ENCODE measurements around the gene COBLL1. TPM values are rescaled to one million over a fixed set of nuclear protein-coding genes. Genes with fewer than 3 reads are reported as not detected.

COBLL1 gene
- total and polyA plus RNA-seq, 3 donors from 2014 or later = 5.4 to 17.3 (median 14.5) TPM

DNA sequence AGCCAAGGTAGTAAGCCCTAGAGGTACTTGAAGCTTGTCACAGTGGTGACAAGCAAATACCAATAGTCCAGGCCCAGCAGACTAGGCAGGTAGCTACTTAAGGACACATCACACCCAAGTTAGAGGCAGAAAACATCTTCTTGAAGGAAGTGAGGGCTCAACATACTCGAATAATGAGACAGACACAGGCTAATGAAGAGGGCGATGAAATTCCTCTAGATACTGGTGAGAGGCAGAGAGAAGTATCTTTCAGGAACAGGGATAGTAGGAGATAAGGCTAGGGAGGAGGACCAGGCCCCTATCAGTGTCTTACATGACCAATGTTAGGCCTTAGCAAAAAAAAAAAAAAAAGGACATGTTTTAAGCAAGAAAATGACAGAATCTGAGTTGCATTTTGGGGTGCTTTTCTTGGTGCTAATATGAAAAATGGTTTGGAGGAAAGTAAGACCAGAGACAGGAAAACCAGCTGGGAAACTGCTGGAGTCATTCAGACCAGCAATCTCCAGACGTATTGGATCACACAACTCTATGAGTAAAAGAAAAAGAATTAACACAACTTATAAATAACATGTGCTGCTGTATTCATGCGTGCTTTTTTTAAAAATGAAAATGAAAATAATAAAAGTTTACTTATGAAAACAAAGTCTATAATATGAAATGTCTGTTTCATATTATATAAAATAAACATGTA is 37.7 kb downstream of the COBLL1 start:
- no peak for DNase-seq
- H3K27me3 ChIP-seq = no peaks in the 10 kb centered on the region
- H3K27ac ChIP-seq = no peak overlapping the region
- no peaks in the 10 kb centered on the region for H3K36me3 ChIP-seq (ENCODE audit: low read depth, missing control alignments)
- no peaks in the 10 kb centered on the region for H3K9me3 ChIP-seq
- intact Hi-C loops (cut with DNase I; ENCODE audit: low total_unique reads) = no loop called here
- no peak for TF ChIP-seq POLR2A (IDR thresholded peaks at IDR 0.05)
- TF ChIP-seq, protein P1, sequence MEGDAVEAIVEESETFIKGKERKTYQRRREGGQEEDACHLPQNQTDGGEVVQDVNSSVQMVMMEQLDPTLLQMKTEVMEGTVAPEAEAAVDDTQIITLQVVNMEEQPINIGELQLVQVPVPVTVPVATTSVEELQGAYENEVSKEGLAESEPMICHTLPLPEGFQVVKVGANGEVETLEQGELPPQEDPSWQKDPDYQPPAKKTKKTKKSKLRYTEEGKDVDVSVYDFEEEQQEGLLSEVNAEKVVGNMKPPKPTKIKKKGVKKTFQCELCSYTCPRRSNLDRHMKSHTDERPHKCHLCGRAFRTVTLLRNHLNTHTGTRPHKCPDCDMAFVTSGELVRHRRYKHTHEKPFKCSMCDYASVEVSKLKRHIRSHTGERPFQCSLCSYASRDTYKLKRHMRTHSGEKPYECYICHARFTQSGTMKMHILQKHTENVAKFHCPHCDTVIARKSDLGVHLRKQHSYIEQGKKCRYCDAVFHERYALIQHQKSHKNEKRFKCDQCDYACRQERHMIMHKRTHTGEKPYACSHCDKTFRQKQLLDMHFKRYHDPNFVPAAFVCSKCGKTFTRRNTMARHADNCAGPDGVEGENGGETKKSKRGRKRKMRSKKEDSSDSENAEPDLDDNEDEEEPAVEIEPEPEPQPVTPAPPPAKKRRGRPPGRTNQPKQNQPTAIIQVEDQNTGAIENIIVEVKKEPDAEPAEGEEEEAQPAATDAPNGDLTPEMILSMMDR (IDR thresholded peaks at IDR 0.05) = no peak
- 72 to 73% methylated on average over 4 of the region's 4 CpGs for WGBS, 2 donors
- H3K4me1 ChIP-seq = no peaks in the 10 kb centered on the region
- H3K4me3 ChIP-seq = no peak overlapping the region

DNA sequence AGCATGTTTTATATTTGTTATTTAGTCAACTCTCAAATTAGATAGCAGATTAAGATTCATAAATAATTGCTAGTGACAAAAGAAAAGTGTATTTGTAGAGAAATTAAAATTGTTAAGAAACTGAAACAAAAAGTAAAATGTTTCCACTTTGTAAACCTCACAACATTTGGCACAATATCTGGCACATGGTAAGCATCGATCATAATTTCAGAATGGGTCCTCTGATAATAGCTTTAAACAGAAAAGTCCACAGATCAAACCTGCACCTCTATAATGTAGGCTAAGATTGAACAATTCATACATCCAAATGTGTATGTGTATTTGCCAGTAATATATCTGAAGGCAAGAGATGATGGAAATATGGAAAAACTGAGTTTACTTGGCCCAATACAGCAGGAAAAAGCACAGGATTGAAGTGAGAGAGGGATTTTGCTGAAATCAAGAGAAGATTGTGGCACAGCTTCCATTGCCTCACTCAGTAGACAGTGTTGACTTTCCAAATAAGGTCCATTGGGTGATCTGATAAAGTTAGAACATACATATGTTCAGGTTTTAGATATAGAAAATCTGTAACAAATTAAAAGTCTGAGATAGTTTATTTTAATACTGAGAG is 39.4 kb downstream of the COBLL1 start:
- Histone ChIP-seq H3K36me3 (ENCODE audit: low read depth, missing control alignments) (no peaks in the 10 kb centered on the region), H3K27ac (no peak overlapping the region), H3K4me1 (no peaks in the 10 kb centered on the region), H3K27me3 (no peaks in the 10 kb centered on the region), H3K9me3 (no peaks in the 10 kb centered on the region), H3K4me3 (no peak overlapping the region)
- TF ChIP-seq POLR2A (IDR thresholded peaks at IDR 0.05) = no peak
- TF ChIP-seq, protein P1 (IDR thresholded peaks at IDR 0.05) = no peak
- DNase-seq = no peak
- WGBS, 2 donors = 35 to 49% methylated on average over 1 of the region's 1 CpG
- intact Hi-C loops (cut with DNase I; ENCODE audit: low total_unique reads) = no loop called here

DNA sequence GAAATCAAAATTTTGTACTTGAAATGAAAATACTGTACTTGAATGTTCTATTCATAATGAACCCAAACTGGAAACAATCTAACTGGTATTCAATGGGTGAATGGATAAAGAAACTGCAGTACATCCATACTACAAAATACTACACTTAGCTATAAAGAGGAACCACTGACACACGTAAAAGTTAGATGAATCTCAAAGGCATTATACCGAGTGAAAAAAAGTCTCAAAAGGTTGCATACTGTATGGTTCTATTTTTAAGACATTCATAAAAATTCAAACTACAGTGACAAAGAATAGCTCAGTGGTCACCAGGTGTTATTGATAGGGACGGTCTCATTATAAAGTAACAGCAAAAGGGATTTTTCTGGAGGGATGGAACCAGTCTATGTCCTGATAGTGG is 41.1 kb downstream of the COBLL1 start:
- intact Hi-C loops (cut with DNase I; ENCODE audit: low total_unique reads) = no loop called here
- no peak for DNase-seq
- Histone ChIP-seq H3K4me3 (no peak overlapping the region), H3K9me3 (no peaks in the 10 kb centered on the region), H3K4me1 (no peaks in the 10 kb centered on the region), H3K36me3 (ENCODE audit: low read depth, missing control alignments) (no peaks in the 10 kb centered on the region), H3K27ac (no peak overlapping the region), H3K27me3 (no peaks in the 10 kb centered on the region)
- 76 to 86% methylated on average over 3 of the region's 3 CpGs for WGBS, 2 donors
- TF ChIP-seq POLR2A (IDR thresholded peaks at IDR 0.05) = no peak
- TF ChIP-seq, protein P1 (IDR thresholded peaks at IDR 0.05) = no peak

DNA sequence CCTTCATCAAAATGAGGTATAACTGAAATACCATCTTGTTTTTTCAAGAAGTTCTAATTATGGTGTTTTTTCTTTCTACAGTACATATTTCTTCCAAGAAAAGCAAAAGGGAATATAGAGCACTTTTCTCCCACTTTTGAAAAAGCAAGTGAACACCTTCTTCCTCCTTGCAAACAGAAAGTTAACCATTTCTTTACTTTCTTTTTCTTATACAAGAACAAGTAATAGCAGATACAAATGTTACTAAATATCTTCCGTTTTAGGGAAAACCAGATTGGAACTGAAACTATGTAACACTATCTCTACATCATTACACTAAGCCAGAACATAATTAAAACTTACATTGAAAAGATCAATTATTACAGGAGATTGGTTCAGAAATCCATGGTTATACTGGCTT is 44.0 kb downstream of the COBLL1 start:
- intact Hi-C loops (cut with DNase I; ENCODE audit: low total_unique reads) = no loop called here
- TF ChIP-seq, protein P1 (IDR thresholded peaks at IDR 0.05) = no peak
- no peak for TF ChIP-seq POLR2A (IDR thresholded peaks at IDR 0.05)
- 25% methylated on average over 1 of the region's 1 CpG for WGBS, 2 donors
- H3K27ac ChIP-seq = no peak overlapping the region
- no peaks in the 10 kb centered on the region for H3K9me3 ChIP-seq
- no peak overlapping the region for H3K4me3 ChIP-seq
- H3K36me3 ChIP-seq (ENCODE audit: low read depth, missing control alignments) = no peaks in the 10 kb centered on the region
- H3K27me3 ChIP-seq = no peaks in the 10 kb centered on the region
- H3K4me1 ChIP-seq = peaks cover 5% of the 10 kb centered on the region
- no peak for DNase-seq

DNA sequence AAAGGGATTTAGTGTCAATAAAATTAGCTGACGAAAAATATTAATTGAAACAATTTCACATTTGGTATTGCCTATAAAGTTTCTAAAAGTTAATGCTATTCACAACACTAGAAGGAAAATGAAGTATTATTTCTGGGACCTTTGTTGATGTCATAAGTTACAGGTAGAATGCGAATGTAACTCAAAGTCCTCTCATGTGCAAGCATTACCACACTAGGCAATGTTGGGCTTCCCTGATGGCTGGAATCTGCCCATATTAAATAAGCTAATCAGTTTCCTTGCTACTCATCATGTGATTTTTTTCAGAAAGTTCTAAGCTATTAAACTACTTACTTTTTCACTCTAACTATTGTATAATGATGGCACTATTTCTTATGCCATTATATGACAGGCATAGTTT is 44.6 kb downstream of the COBLL1 start:
- Histone ChIP-seq H3K27ac (no peak overlapping the region), H3K4me1 (peaks cover 6% of the 10 kb centered on the region)
- 96 to 98% methylated on average over 2 of the region's 2 CpGs for WGBS, 2 donors

More for the DNA sequence above, 44.6 kb downstream of the COBLL1 start:
- no peak overlapping the region for H3K4me3 ChIP-seq
- no peaks in the 10 kb centered on the region for H3K36me3 ChIP-seq (ENCODE audit: low read depth, missing control alignments)
- no peak for TF ChIP-seq POLR2A (IDR thresholded peaks at IDR 0.05)
- TF ChIP-seq, protein P1 (IDR thresholded peaks at IDR 0.05) = no peak
- no peak for DNase-seq
- H3K9me3 ChIP-seq = no peaks in the 10 kb centered on the region
- no peaks in the 10 kb centered on the region for H3K27me3 ChIP-seq
- intact Hi-C loops (cut with DNase I; ENCODE audit: low total_unique reads) = no loop called here
